ENCODE measurements around the gene TIAM1. TPM values are rescaled to one million over a fixed set of nuclear protein-coding genes. Genes with fewer than 3 reads are reported as not detected.

The TIAM1 gene
- total RNA-seq, 4 donors from 2014 or later = 2.6 to 11.0 (median 6.9) TPM

GRCh38 chr21:31367801-31368200 is 23.7 kb upstream of the TIAM1 start:
- no peak for ATAC-seq
- Histone ChIP-seq H3K36me3 (no peaks in the 10 kb centered on the region), H3K27ac (no peak overlapping the region), H3K9me3 (no peaks in the 10 kb centered on the region), H3K4me1 (no peaks in the 10 kb centered on the region), H3K27me3 (no peaks in the 10 kb centered on the region), H3K4me3 (no peak overlapping the region)
- no peak for TF ChIP-seq CTCF (IDR thresholded peaks at IDR 0.05)
- TF ChIP-seq EP300 (IDR thresholded peaks at IDR 0.05) = no peak
- TF ChIP-seq POLR2AphosphoS5 (IDR thresholded peaks at IDR 0.05) = no peak
- no peak for TF ChIP-seq POLR2A (IDR thresholded peaks at IDR 0.05)
- 100% methylated on average over 2 of the region's 2 CpGs for WGBS, 2 donors (ENCODE audit: low coverage in 1 of 2)

- Histone ChIP-seq H3K9me3 (no peaks in the 10 kb centered on the region), H3K27ac (no peak overlapping the region), H3K36me3 (no peaks in the 10 kb centered on the region), H3K4me3 (no peak overlapping the region), H3K27me3 (peaks cover 7% of the 10 kb centered on the region), H3K4me1 (no peaks in the 10 kb centered on the region)
- WGBS, 2 donors (ENCODE audit: low coverage in 1 of 2) = 44 to 60% methylated on average over 2 of the region's 2 CpGs
- no peak for ATAC-seq
- TF ChIP-seq POLR2AphosphoS5 (IDR thresholded peaks at IDR 0.05) (no peak), POLR2A (IDR thresholded peaks at IDR 0.05) (no peak), CTCF (IDR thresholded peaks at IDR 0.05) (no peak), EP300 (IDR thresholded peaks at IDR 0.05) (no peak)
Observed at GRCh38 chr21:31366825-31367224, 22.8 kb upstream of the TIAM1 start.

GRCh38 chr21:31364253-31364945 is 20.3 kb upstream of the TIAM1 start:
- ATAC-seq = no peak

GRCh38 chr21:31363720-31364119 is 19.7 kb upstream of the TIAM1 start:
- WGBS, 2 donors (ENCODE audit: low coverage in 1 of 2) = 29 to 60% methylated on average over 1 of the region's 1 CpG
- Histone ChIP-seq H3K36me3 (no peaks in the 10 kb centered on the region), H3K4me3 (no peak overlapping the region), H3K4me1 (no peaks in the 10 kb centered on the region), H3K27me3 (peaks cover 8% of the 10 kb centered on the region), H3K9me3 (peaks cover 0 to 12% (median 0%) of the 10 kb centered on the region in 3 donors), H3K27ac (no peak overlapping the region)
- TF ChIP-seq POLR2A (IDR thresholded peaks at IDR 0.05) (no peak), EP300 (IDR thresholded peaks at IDR 0.05) (no peak), CTCF (IDR thresholded peaks at IDR 0.05) (no peak), POLR2AphosphoS5 (IDR thresholded peaks at IDR 0.05) (no peak)
- ATAC-seq = no peak

More at GRCh38 chr21:31364253-31364945, 20.3 kb upstream of the TIAM1 start:
- Histone ChIP-seq H3K9me3 (peaks cover 0 to 11% (median 0%) of the 10 kb centered on the region in 3 donors), H3K27ac (no peak overlapping the region), H3K4me1 (no peaks in the 10 kb centered on the region), H3K36me3 (no peaks in the 10 kb centered on the region), H3K27me3 (peaks cover 8% of the 10 kb centered on the region), H3K4me3 (no peak overlapping the region)
- WGBS, 2 donors (ENCODE audit: low coverage in 1 of 2) = 88 to 95% methylated on average over 4 of the region's 4 CpGs
- TF ChIP-seq POLR2A (IDR thresholded peaks at IDR 0.05) = no peak
- no peak for TF ChIP-seq POLR2AphosphoS5 (IDR thresholded peaks at IDR 0.05)
- no peak for TF ChIP-seq EP300 (IDR thresholded peaks at IDR 0.05)
- TF ChIP-seq CTCF (IDR thresholded peaks at IDR 0.05) = no peak

GRCh38 chr21:31360717-31361116 is 16.7 kb upstream of the TIAM1 start:
- Histone ChIP-seq H3K27ac (no peak overlapping the region), H3K36me3 (no peaks in the 10 kb centered on the region), H3K4me1 (no peaks in the 10 kb centered on the region), H3K27me3 (peaks cover 8% of the 10 kb centered on the region), H3K4me3 (no peak overlapping the region), H3K9me3 (peaks cover 0 to 12% (median 0%) of the 10 kb centered on the region in 3 donors)
- no peak for TF ChIP-seq POLR2A (IDR thresholded peaks at IDR 0.05)
- TF ChIP-seq CTCF (IDR thresholded peaks at IDR 0.05) = no peak
- TF ChIP-seq POLR2AphosphoS5 (IDR thresholded peaks at IDR 0.05) = no peak
- TF ChIP-seq EP300 (IDR thresholded peaks at IDR 0.05) = no peak
- ATAC-seq = no peak

Measured in gastroesophageal sphincter (tissue), 4 donors.